ENCODE measurements around the gene ARSJ.

The ARSJ gene

DNA sequence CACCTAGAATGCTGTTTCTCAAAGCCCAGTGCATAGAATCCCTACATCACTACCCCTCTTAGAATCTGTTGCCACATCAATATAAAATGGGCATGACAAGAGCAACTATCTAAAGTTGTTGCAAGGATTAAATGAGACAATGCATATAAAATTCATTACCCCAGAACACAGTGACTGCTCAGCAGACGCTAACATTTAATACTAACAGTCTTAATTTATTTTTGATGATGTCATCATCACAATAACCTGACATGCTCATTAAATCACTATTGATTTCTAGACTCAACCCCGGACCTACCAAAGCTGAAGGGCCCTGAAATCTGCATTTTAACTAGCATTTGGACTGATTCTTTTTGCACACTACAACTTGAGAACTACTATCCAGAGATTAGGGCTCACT, 3.9 kb downstream of the ARSJ start:
- FAIRE-seq (no peak), DNase-seq (ENCODE audit: insufficient read length, low spot score) (no peak)
- no peak for TF ChIP-seq POLR2A (IDR thresholded peaks at IDR 0.05; ENCODE audit: low read depth, low read length)

DNA sequence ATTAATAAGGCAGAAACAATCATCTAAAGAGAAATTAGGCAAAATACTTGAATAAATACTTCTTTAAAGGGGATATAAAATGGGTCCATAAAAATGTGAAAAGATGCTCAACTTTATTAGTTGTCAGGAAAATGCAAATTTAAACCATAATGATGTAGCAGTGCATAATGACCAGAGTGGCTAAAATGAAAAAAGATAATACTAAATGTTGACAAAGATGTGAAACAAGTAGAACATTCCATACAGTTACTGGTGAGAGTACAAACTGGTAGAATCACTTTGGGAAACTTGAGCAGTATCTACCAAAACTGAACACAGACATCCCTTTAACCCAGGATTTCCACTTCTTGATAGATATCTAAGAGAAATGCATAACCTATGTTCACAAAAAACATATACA, 5.0 kb downstream of the ARSJ start:
- FAIRE-seq (no peak), DNase-seq (ENCODE audit: insufficient read length, low spot score) (no peak)
- no peak for TF ChIP-seq POLR2A (IDR thresholded peaks at IDR 0.05; ENCODE audit: low read depth, low read length)

DNA sequence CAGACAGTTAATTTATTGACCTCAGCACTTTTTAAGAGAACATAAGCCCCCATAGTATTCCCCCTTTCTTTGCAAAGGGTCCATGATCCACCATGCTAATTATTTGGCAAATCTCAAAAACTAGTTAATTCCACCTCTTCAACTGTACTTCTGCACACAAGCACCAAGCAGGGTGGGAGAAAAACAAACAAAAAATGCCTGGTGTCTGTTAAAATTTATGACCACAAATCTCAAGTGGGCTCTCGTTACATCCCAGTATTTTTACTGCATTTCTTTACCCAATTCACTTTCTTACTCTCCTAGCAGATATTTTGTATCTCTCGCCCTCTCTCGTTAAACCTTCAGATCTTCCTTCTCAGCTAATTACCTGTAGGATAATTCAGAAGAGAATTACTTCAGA, 6.1 kb downstream of the ARSJ start:
- DNase-seq (ENCODE audit: insufficient read length, low spot score), result no peak
- no peak for FAIRE-seq
- TF ChIP-seq POLR2A (IDR thresholded peaks at IDR 0.05; ENCODE audit: low read depth, low read length), result no peak

DNA sequence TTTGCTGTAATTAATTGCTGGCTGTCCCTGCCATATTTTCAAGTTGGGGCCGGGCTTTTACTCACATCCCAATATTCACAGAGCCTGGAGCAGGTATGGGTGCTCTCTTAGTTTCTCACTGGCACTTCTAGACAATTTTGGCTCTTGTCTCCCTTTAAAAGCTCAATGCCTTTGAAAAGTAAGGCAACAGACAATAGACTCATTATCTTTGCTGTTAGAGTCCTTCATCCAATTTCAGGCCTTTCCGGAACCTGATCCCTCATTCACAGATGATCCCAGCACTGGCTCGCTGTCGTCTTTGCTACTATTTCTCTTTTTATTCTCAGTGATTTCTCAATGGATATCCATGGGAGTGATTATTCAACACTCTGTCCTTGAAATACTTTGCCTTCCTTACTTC, 6.7 kb downstream of the ARSJ start:
- no peak for DNase-seq (ENCODE audit: insufficient read length, low spot score)
- no peak for TF ChIP-seq POLR2A (IDR thresholded peaks at IDR 0.05; ENCODE audit: low read depth, low read length)
- FAIRE-seq, result no peak

DNA sequence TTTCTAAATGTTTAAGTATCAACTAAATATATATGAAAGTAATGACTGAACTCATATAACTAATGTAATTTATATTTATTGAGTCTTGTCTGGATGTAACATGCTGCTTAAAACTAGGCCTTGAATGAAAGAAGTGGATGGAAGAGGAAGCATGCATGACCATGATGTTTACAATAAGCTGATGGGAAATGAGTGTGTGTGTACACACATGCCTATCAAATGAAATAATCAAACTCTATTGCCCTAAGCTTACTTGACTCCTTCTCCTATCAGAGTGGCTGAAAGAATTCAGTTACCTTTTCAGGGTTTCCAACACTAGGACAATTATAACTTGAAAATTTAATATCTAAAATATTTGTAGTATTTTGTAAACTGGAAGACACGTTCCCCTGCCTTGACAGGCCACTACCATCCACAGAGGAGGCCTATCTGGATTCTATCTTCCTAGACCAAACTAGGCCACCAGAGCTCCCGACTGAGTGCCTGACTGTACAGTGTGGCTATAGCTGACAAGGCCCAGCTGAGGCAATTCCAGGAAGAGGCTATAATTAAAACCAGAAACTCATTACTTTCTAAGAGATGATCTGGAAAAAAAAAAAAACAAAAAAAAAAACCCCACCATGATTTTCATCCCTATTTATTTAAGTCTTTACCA, 7.6 kb downstream of the ARSJ start:
- DNase-seq (ENCODE audit: insufficient read length, low spot score) (no peak), FAIRE-seq (no peak)
- no peak for TF ChIP-seq POLR2A (IDR thresholded peaks at IDR 0.05; ENCODE audit: low read depth, low read length)

DNA sequence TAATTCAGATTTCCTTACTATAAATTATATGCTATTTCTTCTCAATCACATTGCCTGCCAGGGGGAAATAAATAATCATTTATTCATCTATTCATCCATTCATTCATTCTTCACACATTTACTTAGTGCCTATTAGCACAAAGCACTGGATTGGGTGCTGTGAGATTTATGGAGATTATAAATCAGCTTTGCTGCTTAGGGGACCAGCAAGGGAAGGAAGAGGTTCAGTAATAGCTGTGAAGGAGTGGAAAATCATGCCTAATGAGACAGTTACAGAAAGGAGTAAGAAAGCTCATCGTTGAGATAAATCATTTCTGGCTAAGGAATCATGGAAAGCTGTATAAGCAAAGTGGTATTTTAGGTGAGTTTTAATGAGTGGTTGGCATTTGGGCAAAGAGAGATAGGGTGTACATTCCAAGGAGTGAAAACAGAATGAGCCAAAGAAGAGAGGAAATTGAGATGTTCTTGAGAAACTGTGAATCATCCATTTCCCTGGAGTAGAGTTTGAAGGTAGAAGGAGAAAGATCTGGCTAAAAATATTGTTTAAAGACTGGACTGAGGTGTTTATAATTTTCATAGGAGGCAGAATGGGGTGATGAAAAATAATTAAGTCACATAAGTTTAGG, 9.6 kb downstream of the ARSJ start:
- FAIRE-seq (peak; percentile 66), DNase-seq (ENCODE audit: insufficient read length, low spot score) (no peak)
- no peak for TF ChIP-seq POLR2A (IDR thresholded peaks at IDR 0.05; ENCODE audit: low read depth, low read length)

DNA sequence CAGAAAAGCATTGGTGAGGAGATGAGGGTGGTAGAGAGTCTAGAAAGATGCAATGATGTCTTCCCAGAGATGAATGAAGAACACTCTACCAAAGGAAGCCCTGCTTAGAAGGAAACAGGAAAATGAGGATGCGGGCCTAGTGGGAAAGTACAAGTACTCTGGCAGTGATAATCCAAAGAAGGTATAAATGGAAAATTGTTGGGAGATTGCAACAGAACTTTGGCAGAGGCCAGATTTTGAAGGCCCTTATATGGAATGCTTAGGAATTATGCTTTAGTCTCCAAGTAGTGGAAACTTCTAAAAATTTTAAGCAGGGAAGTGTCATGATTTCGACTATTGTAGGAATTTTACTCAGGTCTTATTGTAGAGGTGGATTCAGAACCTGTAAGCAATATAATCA, 11.0 kb downstream of the ARSJ start:
- DNase-seq (ENCODE audit: insufficient read length, low spot score) (no peak), FAIRE-seq (no peak)
- TF ChIP-seq POLR2A (IDR thresholded peaks at IDR 0.05; ENCODE audit: low read depth, low read length), result no peak

DNA sequence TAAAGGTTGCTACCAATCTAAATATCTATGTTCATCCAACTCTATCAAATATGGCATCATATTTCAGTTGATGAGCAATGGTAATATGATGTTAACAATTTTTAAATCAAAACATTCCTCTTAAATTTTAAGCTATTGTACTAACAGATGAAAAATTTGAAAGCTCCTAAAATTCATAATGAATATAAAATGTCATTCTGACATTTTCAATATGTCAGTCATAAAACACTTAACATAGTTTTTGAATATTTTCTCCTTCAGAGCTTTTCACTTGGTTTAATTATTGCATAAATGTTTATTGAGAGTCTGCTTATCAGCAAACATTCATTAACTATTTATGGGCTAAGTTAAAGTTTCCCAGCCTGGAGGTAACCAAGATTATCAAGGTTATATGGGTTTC, 11.8 kb downstream of the ARSJ start:
- FAIRE-seq (no peak), DNase-seq (ENCODE audit: insufficient read length, low spot score) (no peak)
- TF ChIP-seq POLR2A (IDR thresholded peaks at IDR 0.05; ENCODE audit: low read depth, low read length), result no peak

DNA sequence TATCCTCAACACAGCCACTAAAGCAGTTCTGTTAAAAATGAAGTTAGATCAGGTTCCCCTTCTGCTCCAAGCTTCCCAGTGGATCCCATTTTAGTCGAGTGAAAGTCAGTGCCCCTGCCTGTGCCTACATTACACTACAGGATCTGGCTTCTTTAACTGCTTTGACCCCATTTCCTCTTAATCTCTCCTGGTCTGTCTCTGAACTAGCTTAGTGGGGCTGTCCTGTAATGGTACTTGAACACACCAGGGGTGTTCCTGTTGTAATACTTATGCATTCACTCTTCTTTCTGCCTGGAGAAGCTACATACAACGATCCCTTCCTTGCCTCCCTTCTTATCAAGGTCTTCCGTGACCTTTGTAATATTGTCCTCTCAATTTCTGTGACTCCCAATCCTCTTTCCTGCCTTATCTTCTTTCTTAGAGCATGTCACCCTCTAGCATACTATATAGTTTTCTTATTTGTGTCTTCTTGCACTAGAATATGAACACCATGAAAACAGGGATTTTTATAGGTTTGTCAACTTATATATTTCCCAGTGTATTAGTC, 16.7 kb downstream of the ARSJ start:
- no peak for TF ChIP-seq POLR2A (IDR thresholded peaks at IDR 0.05; ENCODE audit: low read depth, low read length)
- FAIRE-seq (no peak), DNase-seq (ENCODE audit: insufficient read length, low spot score) (no peak)

DNA sequence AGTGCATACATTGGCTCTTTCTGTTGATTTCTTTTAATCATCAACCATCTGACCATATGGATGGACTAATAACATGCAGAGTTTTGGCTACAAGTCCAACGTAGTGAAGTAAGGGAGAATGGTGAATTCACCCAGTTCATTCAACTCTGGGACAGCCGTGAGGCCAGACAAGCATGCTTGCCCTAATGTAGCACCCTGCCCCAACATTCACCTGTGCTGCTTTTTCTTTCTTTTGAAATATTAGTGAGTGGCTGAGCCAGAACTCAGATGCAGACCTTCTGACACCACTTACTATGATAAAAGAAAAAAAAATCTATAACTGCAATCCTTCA, 17.5 kb downstream of the ARSJ start:
- FAIRE-seq (no peak), DNase-seq (ENCODE audit: insufficient read length, low spot score) (no peak)
- TF ChIP-seq POLR2A (IDR thresholded peaks at IDR 0.05; ENCODE audit: low read depth, low read length), result no peak

DNA sequence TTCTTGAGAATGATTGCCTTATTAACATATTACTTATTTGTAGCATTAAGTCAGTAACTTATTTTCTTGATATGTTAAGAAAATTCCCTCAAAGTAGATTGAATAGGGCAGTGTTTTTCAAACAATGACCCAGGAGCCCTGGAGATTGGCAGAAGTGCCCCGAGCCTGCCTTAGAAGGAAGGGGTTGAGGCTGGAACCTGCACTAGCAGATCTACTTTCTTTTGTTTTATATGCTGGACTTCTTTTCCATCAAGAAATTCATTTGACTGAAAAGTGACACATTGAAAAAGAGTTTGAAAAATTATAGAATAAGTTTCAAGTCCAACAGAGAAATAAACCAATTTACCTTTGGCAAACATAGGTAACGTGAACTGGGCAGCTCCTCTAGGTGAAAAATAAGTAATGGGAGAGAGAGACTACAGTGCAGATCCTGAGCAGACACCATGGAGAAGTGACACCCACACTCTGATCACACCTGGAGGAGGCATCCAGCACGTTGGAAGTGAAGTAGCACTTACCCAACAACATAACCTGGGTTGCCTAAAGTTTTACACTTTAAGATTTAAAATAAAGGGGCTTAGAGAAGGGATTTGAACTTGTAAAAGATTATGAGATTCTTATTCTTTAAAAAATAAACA, 18.6 kb downstream of the ARSJ start:
- DNase-seq (ENCODE audit: insufficient read length, low spot score) (no peak), FAIRE-seq (peak; percentile 36)
- no peak for TF ChIP-seq POLR2A (IDR thresholded peaks at IDR 0.05; ENCODE audit: low read depth, low read length)

DNA sequence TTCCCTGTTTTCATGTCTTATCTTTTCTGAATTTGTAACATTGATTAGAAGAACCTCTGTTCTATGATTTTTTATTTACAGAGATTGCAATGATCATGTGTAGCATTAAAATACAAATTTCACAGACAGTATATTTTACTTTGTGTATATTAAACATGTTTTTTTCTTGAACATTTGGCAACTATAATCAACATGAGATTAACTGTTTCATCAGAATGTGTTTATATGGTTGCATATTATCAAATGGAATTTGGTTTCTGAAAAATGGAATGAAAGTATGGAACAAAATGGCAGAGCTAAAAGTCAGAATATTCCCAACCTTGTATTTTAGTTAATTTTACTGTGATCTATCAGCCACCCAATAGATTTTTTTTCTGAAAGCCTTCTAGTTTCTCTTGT, 19.9 kb downstream of the ARSJ start:
- no peak for FAIRE-seq
- TF ChIP-seq POLR2A (IDR thresholded peaks at IDR 0.05; ENCODE audit: low read depth, low read length), result no peak
- no peak for DNase-seq (ENCODE audit: insufficient read length, low spot score)

DNA sequence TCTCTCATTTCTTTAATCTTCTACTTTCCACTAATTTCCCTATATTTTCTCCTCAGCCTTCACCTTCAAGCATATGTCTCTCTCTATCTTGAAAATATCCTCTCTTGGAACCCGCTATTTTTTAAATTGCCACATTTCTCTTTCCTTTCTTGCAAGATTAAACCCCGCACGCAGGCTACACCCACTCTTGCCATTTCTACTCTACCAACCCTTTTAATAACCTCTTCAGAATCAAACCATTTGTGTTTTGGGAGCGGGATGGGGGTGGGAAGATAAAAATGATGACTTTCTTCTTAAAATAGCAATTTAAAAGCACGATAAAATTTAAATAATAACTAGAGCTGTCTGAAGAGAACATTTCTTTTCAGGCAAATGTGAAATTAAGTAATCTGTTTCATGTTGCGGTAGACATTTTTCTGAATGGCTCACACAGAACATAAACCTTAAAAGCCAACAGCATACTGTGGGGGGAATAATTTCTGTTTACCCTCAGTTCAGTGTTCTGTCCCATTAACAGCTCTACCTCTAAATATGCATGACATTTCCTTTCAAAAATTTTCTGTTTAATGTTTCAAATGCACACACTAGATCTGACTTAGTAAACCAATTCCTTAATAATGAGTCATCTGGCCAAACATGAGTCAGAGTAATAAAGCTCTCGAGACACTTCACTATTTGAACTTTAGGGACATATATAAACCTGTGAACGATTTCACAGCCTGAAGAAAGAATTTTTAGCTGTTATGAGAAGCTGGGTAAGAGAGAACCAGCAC, 20.5 kb downstream of the ARSJ start:
- peak; percentile 86 for FAIRE-seq
- no peak for DNase-seq (ENCODE audit: insufficient read length, low spot score)
- no peak for TF ChIP-seq POLR2A (IDR thresholded peaks at IDR 0.05; ENCODE audit: low read depth, low read length)

DNA sequence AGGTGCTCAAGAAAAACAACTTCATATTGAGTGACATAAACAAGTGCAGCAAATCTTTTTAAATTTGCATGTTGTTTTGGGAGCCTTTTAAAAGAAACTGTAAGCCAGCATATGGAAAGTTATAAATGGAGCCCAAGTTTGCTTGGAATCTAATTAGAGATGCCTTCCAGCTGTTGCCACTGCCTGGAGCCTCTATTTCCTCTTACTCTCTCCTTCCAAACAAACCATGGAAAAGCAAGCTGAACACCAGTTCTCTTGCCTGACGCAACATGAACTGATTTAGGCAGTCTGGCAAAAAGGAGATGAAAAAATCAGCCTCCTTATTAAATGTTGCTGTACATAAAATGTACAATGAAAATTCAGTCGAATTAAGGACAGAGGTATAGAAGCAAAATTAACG, 21.5 kb downstream of the ARSJ start:
- TF ChIP-seq POLR2A (IDR thresholded peaks at IDR 0.05; ENCODE audit: low read depth, low read length), result no peak
- DNase-seq (ENCODE audit: insufficient read length, low spot score) (no peak), FAIRE-seq (no peak)
